Activated gamma-delta T cell treated with anti-CD3 and anti-CD28 coated beads, Interleukin-2, amount 50 U/mL, for 16 hours (primary cell): ENCODE results near the gene AFAP1L2.

Experiments used
- DNase-seq: peaks from one replicate; pipeline ENCODE4 v3.0.0-alpha.2; 2020; ENCODE audit warnings: low read depth

Gene AFAP1L2

DNA sequence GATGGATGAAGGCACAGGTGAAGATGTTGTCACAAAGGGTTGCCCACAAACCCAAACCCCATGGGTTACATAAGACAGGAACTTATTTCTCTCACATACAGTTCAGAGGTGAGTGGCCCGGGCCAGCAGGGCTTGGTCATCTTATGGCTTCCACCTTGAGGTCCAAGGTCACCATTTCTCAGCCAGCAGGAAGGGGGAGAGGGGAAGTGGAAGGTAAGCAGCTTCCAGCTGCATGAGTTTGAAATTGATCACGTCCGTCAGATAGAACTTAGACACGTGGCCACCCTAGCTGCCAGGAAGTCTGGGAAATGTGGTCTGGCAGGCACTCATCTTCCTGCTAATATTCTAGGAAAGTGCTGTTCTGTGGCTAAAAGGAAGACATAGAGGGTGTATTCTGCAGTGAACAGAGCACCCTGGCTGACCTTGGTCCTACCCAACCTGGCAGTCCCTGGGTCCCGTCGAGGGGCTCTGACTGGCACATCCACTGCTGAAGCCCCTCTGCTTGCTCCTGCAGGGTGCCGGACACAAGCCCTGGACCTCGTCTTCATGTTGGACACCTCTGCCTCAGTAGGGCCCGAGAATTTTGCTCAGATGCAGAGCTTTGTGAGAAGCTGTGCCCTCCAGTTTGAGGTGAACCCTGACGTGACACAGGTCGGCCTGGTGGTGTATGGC is 115.7 kb downstream of the AFAP1L2 start:
- no peak for DNase-seq

DNA sequence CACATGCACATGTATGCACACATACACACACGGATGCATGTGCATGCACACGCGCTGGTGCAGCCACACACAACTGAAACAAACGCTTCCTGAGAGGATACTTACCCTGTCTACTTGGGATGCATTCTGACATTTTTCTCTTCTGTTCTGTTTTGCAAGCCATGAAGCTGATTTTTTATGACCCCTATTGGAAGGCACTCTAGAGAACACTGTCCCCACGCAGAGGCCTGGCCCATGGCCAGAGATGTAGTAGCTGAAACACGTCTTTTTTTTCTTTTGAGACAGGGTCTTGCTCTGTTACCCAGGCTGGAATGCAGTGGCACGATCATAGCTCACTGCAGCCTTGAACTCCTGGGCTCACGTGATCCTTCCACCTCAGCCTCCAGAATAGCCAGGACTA is 117.4 kb downstream of the AFAP1L2 start:
- DNase-seq, result no peak

- no peak for DNase-seq
These were observed 118.3 kb downstream of the AFAP1L2 start for GRCh38 chr10:114285961-114286441.

- DNase-seq, result no peak
These were observed 119.8 kb downstream of the AFAP1L2 start for GRCh38 chr10:114284346-114285071.

DNA sequence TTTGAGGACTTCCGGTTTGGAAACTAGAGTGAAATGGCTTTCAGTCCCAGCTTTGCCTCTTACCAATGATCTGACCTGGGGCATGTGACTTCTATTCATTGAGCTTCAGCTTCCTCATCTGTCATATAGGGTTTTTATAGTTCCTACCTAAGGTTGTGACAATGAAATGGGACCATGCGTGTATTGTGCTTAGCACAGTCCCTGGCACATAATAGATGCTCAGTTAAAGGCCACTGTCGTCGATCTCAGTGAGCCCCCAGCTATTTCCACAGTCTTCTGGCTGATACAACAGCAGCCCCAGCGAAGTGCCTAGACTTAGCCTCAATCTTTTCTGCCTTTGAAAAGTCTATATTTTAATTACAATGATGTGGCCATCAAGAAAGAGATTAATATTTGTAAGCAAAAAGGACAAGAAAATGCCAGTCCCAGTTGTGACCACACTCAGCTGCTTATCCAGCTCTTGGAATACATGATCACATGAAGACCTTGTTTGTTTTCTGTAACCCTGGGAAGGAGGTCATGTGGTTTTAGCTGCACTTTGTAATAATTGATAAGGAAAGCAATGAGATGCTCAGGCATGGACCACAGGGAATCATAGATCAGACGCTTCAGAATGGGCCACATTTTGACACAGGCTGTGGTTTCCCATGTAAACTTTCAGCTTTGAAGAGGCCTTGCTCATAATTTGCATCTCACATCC is 120.6 kb downstream of the AFAP1L2 start:
- DNase-seq, result no peak

DNA sequence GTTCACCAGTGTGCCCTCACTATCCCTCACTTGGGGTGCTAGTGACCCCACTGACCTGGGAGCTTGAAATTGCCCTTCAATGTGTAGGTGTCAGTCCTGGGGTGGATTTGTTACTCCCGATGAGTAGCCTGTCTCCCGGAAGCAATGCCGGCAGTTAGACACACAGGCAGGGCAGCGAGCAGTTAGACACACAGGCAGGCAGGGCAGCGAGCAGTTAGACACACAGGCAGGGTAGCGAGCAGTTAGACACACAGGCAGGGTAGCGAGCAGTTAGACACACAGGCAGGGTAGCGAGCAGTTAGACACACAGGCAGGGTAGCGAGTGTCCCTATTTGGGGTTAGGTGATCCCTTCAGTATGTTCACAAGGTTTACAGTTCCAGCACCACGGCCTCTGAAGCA is 121.2 kb downstream of the AFAP1L2 start:
- no peak for DNase-seq

DNA sequence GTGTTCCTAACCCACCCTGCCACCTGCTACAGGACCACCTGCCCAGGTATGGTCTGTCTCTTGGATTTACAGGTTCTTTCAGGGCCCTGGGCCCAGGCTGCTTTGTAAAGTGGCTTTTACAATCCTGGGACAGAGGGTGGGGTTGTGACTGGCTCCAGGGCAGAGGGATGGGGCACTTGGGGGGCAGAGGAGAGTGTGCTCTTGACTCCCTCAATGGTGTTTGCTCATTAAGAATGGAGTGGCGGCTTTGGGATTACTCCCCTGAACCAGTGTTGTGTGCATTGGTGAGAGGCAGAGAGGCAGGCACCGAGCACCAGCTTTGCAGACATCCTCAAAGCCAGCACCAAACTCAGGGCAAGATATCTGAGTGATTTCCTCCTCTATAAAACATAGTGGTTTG is 121.8 kb downstream of the AFAP1L2 start:
- no peak for DNase-seq

DNA sequence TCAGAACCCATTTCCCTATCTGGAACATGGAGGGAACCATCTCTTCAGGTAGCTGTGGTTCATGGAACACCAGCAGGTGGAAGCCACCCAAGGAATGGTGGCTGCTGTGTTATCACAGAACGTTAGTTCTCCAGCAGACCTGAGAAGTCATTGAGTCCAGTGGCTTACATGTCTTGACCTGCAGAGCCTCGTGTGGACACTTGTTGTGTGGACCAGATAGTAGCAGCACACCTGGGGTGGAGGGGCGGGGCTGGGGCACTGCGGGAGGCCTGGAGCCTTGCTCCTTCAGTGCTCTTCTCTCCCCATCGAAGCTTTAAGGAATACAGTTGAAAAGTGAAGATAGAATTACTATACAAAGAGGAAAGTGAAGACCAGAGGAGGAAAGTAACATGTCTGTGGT is 122.8 kb downstream of the AFAP1L2 start:
- no peak for DNase-seq

GRCh38 chr10:114281006-114281405 is 123.3 kb downstream of the AFAP1L2 start:
- DNase-seq, result no peak

- no peak for DNase-seq
These were observed 124.2 kb downstream of the AFAP1L2 start for GRCh38 chr10:114279901-114280644.

DNA sequence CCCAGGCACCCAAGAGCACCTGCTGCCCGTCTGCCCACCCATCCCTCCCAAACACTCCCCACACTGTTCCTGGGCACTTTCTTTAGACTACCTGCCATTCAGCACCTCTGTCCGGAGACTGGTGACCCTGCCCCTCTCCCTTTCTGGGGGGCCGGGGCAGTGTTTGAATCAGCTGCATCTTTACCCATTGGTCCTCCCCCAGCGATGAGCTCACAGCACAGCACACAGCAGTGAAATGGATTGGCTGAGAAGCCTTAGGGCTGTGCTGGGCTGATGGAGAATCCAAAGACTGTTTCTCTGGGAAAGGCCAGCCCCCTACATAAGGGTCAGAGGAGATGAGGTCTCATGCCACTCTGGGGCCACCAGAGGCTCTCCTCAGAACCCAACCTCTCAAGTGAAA is 125.0 kb downstream of the AFAP1L2 start:
- DNase-seq, result no peak

DNA sequence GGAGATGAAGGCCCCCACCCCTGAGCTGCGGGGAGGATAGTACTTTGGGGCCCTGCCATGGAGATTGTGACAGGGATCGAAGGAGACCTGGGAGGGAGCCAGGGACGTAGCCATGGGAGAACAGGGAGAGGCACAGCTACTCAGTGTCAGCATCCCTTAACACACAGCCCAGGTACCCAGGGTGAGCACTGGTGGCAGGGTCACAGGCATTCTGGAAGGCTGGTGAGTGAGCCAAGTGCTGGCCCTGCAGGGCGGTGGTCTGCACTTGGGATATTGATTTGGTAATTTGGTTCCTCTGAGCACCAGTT is 125.5 kb downstream of the AFAP1L2 start:
- no peak for DNase-seq

- no peak for DNase-seq
These were observed 126.0 kb downstream of the AFAP1L2 start for GRCh38 chr10:114278140-114278883.

DNA sequence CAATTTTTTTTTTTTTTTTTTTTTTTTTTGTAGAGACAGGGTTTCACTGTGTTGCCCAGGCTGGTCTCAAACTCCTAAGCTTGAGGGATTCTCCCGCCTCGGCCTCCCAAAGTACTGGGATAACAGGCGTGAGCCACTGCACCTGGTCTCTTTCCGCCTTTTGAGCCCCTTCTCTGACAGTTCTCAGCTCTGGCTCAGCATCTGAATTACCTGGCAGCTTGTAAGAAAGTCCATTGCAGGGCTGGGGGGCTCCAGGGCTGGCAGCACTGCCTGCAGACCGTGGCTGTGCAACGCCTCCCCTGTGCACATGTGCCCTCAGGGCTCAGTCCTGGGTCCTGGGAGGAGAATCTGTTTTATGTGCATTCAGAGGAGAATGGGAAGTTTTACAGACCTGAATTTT is 127.6 kb downstream of the AFAP1L2 start:
- no peak for DNase-seq

- DNase-seq, result no peak
These were observed 128.2 kb downstream of the AFAP1L2 start for GRCh38 chr10:114276066-114276465.

DNA sequence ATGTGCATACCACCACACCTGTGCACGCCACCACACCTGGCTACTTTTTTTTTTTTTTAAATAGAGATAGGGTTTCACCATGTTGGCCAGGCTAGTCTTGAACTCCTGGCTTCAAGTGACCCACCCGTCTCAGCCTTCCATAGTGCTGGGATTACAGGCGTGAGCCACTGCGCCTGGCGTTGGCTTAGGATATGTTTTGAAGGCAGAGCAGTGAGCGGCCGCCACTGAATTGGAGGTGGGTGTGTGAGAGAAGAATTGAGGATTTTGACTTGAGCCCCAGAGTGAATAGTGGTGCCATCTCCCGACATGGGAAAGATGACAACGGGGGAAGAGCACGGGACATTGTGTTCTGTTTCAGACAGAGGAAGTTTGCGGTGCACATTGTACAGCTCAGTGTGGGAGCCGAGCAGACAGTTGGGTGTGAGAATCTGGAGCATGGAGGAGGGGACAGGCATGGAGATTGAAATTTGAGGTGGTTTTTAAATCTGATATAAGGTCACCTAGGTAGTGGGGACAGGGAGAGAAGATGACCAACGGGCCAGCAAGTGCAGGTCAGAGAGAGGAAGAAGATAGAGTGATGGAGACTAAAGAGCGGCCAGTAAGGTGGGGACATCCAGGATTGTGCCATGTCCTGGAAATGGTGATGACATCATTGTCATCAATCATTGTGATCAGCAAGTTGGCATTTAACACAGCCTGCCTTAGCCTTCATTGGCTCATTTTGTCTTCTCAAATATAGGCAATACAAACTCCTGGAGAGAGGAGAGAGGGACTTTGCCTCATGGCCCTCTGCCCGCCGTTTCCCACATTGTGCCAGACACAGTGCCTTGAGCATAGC is 129.5 kb downstream of the AFAP1L2 start:
- no peak for DNase-seq

DNA sequence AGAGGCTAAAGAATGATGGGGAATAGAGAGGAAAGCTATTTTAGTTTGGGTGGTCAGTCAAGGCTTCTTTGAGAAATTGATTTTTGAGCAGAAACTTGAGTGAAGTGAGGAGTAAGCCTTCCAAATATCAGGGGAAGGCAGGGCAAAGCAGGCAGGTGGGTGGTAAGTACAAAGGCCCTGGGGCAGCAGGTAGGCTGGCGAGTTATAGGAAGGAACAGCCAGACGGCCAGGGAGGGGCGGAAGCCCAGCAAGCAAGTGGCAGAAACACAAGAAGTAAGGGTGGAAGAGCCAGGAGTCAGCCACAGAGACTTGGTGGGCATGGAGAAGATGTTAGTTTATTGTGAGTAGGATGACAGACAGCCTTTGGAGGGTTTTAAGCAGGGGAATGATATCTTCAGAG is 130.4 kb downstream of the AFAP1L2 start:
- DNase-seq, result no peak

DNA sequence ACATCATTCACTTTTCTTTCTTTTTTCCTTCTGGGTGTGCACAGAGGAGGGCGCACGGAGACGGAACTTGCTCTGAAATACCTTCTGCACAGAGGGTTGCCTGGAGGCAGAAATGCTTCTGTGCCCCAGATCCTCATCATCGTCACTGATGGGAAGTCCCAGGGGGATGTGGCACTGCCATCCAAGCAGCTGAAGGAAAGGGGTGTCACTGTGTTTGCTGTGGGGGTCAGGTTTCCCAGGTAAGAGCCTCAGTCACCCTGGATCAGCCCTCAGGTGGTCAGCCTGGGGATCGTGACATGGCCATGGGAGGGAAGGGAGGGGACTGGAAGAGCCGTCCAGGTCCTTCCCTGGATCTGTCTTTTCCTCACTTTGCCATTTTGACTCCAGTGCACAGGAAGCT is 131.6 kb downstream of the AFAP1L2 start:
- DNase-seq, result no peak

DNA sequence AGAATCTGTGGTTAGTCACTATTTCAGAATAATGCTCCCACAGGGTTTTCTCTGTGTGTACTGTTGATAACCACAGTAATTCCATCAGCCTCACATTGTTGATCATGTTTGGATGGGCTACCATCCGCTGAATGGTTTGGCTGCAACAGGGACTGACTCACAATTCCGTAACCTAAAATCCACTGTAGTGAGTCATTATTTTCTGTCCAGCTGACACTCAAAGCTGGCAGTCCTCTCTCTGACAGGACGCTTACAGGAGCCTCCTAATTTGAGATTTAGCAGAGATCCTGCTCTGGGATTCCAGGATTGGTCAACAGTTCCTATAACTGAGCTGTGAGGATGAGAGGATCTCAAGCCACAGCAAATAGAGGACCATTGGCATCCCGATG is 132.5 kb downstream of the AFAP1L2 start:
- DNase-seq, result no peak

GRCh38 chr10:114271075-114271778 is 133.1 kb downstream of the AFAP1L2 start:
- no peak for DNase-seq
